HG02623 (cell line): ENCODE measurements around the gene PDZRN3.

Source experiments
- ATAC-seq: cut with Tn5 transposase; IDR thresholded peaks from one replicate; pipeline ENCODE4 v1.9.1; 2021; ENCODE audit warnings: moderate library complexity; ENCODE audit not compliant: unreplicated experiment

PDZRN3 gene

DNA sequence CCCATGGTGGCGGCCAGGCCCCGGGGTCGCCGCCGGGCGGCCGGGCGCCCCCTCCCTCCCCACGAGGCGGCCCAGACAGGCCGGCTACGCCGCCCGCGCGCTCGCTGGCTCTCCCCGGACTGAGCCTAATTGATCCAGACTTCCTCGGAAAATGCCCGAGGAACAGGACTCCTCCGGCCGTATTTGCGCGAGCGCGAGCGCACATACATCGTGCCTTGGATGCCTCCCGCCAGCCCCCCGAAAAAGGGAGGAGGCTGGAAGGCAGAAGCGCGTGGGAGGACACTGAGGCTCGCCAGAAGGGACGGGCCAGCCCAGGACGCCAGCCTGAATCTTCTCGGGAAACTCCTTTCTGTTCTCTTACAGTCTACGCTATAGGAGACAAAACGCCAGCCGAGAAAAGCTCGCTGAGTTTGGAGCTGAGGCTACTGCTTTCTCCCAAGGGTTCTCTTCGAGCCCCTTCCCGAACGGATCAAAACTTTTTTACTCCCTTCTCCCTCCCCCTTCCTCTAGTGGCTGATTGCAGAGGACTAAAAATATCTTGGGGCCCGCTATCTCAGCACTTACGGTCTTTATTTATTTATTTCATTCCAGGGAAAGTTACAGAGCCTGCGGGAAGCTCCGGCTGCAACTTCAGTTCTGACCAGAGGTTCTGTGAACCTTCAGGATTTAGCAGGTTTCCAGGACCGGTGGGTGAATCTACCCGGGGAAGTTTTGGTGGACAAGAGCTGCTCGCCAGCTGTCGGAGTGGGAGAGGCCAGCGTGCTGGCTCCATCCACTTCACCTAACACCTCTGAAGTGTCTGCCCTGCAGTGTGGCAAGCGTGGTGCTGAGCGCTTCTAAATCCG lies at the start of gene PDZRN3:
Gene PDZRN3 (minus strand): TSS at position 121 of the 845 bp plus-strand sequence.
- no peak for ATAC-seq

DNA sequence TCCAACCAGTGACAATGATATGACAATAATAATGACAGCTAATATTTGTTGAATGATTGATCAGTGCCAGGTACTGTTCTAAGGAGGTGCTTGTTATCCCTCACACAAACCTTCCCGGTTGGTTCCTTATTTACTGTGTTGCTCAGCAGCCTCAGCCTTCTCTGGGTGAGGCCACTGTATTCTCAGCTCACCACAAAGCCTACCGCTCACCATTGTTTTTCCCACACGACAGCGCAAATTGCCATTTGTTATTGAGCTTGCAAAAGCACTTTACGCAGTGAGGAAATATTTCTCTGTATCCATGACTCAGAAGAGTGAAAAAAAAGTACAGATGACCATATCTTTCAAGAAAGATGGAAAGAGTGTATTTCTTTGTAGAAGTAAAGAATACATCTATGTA lies 49.5 kb upstream of the PDZRN3 start:
- no peak for ATAC-seq

DNA sequence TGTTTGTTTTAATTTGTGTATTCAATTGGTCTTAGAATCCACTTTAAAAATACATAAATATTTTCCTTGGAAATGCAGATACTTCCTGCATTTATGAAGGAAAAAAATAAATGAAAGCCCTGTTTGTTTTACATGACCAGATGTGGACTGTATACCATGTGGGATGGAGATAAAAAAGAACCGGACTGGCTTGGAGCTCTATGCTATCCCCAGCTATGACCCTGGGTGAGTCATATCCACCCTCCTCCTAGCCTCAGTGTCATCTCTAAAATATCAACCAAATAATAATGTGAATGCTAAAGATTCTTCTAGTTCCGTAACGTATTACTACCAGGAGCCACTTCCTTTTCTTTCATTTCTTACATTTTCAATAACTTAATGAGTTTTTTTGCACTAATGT lies 44.5 kb upstream of the PDZRN3 start:
- no peak for ATAC-seq

DNA sequence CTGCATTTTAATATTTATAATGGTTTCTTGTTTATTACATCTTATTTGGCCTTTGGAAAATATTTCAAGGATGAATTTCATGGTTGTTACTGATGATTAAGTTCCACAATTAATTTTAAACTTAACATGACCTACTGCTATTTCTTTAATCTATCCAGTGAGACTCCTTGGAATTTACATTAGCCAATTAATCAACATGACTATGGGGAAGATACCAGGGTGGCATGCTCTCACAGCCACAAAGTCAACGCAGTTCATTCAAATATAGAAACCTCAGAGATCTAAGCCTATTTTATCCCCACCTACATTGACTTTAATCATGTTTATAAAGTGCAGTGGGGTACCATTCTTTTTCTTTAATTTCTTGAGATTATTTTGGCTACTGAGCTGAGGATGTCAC lies 43.6 kb upstream of the PDZRN3 start:
- no peak for ATAC-seq

DNA sequence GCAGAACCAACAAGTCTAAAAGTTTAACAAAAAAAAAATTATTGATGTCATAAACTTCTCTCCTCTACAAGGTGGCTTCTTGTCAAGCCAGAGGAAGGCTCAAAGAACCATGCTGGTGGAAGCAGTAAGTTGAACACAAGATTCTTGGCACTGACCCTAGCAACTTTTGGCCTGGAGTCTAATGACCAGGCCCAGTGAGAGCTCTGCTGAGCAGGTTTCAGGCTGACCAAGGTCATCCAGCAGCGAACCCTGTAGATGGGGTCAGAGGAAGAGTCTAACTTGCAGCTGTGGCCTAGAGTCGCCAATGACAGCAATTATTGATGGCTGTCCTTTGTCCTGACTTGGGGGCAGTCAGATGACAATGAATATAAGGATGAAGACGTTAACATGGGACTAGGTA lies 43.1 kb upstream of the PDZRN3 start:
- no peak for ATAC-seq

DNA sequence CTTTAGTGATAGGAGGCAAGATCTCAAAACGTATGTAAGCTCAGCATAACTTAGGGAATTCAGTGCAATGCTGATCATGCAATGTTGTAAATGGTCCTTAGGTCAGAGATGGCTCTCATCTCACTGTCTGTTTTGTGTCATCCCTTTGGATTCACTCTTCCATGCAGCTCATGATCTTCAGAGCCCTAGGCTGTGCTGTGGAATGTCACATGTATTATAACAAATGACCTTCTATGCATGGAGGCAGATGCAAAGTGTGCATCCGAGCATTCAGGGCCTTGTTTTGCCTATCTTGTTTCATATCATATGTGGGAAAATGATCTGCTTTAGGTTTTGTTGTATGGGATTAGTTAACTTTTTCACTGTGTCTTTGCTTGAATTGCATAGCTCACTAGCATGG lies 40.5 kb upstream of the PDZRN3 start:
- ATAC-seq = no peak

DNA sequence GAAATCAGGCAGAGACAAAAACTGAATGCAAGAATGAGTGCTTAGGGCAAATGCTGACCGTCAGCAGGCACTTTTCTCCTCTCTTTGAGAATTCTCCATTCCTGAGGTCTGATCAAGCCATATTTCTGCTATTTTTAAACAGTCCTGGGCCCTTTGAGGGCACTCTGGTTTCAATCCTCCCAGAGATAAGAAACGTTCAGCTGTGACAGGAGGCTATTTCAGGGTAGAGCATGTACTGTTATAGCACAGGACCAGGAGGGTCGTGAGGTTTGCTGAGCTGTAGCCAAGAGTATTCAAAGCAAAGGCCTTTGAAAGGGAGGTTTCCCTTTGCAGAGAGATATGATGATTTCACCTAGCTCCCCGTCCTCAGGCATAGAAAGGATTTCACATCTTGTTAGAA lies 39.6 kb upstream of the PDZRN3 start:
- ATAC-seq = no peak

DNA sequence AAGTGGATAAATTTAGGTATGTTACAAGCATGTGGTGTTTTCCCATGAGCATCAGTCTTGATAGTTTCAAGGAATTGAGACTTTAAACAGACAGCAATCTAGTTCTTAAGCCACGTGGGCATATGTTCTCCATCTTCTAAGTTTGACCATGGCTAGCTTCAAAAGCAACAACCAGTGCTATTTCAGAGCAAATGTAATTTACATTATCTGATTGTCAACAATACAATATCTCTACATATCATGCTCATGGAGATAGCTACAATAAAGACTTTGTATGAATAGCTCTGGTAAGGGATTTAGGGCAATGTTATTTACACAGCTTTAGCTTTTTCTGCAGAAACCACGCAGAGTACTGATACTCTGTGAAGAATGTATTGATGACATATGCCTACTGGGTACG lies 38.8 kb upstream of the PDZRN3 start:
- no peak for ATAC-seq

DNA sequence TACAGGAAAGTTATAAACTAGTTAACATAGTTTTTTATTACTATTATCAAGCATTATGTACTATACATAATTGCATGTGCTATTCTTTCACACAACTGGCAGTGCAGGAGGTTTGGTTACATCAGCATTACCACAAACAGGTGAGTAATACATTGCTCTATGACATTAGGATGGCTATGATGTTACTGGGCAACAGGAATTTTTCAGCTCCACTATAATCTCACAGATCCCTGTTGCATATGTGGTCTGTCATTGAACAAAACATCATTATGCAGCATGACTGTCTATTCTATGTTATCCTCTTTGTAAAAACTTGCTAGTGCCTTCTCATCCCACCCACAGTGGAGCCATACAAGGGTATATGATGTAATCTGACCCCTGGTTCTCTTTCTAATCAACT lies 36.5 kb upstream of the PDZRN3 start:
- no peak for ATAC-seq

DNA sequence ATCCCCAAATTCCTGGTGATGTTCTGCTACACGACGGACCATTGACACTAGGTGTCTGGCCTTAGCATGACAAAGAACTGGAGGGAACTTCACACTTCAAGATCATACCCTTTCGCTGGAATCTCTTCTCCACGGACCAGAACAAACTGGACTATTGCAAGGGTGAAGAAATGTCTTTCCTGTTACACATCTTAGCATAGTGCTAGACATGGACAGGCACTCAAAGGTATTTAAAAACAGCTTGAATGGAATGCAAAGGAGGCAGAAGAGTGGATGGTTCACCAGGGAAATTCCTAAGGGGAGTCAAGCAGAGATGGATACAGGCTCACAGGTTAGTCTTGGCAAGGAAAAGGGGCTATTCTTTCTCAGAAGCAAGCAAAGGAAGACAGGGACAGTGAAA lies 33.5 kb upstream of the PDZRN3 start:
- ATAC-seq = no peak

DNA sequence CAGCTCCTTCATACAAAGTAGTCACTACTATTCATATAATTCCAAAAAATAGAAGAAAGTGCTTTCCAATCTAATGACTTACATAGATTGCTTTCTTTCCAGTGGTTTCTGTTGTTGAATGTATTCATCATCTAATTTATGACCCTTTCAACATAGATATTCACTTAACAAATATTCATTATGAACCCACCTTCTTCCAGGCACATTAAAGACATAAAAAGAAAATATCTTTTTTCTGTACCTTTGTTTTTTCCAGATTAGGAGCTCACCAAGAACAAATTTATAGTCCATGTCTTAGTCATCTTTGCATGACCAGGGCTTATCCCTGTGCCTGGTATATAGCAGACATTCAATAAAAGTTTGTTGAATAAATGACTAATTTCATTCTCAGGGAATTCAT lies 32.4 kb upstream of the PDZRN3 start:
- ATAC-seq = no peak

DNA sequence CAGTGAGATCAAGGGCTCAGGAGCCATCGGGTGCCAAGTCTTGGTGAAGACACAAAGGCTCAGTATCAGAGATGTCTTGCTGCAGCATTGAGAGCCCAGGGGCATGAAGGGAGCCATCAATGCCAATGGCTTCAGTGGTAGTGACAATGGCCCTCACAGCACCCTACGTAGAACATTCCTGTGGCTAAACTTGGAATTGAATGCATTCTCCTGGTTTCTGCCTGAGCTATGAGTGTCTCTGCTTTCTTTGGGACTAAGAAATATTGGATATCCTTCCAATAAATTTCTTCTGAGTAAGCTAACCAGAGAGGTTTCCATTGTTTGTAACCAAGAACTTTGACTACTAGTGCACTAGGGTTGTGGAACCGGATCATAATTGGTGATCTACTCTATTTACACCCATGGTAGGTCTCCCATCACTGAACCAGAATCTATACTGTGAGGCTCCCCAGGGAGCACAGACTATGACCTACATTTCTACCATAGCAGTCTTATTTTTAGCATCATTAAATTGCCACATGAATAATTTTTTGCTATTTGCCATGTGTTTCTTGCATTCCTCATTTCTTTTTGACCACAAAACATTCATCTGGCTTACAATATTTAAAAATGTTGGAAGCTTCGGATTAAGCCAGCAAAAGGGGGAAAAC lies 31.6 kb upstream of the PDZRN3 start:
- ATAC-seq = no peak

DNA sequence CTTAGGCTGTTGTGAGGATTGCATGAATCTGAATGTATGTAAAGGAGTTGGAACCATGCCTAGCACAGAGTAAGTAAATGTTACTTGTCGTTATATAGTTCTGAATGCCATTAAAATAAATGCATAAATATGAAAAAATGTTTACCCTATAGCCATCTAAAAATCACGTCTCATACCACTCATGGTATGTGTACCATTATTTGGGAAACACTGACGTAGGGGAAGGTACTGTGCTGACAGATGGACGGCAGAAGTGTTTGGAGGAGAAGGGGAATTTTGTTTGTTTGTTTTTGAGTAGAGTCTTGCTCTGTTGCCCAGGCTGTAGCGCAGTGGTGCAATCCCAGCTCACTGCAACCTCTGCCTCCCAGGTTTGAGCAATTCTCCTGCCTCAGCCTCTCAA lies 30.5 kb upstream of the PDZRN3 start:
- no peak for ATAC-seq

DNA sequence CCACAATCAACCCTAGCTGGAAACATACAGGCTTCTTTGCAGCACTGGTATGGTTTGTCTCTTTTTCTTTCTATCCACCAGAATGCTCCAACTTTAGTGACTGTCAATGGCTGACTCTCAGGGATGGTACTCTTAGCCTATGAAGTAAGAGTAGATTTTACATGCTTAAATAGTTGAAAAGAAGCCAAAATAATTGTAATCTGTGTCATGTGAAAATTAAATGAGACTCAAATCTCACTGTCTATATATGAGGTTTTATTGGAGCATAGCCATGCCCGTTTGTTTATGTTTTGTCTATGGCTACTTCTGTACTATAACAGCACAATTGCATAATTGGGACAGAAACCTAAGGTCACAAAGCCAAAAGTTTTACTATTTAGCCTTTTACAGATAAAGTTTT lies 29.1 kb upstream of the PDZRN3 start:
- ATAC-seq = no peak

DNA sequence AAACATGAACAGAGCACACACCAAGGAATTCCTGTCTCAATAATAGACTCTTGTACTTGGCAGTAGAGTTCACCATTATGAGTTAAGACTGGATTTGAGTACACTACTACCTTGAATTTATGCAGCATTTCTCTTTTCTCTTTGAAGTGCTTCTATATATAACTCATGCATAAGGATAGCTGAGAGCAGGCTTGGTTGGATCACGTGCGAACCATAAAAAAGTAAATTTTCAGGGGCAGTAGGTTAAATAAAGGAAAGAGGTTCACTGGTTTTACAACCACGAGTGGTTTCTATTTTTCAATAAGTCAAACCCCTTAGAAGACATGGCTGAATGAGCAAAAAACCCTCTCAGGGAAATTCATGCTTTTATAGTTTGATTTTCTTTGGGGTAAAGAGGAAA lies 28.6 kb upstream of the PDZRN3 start:
- ATAC-seq = no peak

DNA sequence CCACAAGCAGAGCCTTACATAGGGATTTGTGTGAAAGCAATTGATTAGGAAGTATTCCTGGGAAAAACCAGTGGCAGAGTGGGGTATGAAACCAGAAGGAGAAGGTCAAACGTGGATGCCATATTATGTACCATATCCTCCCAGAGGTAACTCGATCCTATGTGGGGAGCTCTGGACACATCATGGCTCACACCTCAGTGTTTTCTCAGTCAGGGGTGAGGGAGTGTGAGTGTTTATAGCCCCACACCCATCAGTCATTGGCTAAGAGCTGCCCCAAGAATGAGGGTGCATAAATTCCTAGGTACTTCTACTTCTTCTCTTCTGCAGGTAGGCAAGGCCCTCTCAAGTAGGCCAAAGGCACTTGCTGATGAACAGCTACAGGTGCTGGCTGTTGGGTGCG lies 28.2 kb upstream of the PDZRN3 start:
- ATAC-seq = no peak

DNA sequence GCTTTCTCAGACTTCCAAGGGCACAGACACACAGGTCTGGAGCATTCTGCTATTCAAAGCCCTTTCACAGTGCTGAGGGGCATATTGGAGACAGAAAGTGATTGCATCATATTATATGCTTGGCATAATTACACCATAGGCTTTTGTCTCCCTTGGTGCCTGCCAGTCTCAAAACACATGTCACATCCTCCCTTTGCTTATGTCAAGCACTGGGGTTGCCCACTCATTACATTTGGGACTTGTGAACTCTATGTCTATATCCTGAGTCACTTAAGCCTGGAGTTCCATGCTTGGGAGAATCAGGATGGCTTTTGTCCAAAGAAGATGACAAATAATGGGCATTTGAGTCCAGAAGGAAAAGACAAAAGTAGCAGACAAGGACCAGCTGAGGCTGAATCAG lies 12.3 kb upstream of the PDZRN3 start:
- no peak for ATAC-seq

DNA sequence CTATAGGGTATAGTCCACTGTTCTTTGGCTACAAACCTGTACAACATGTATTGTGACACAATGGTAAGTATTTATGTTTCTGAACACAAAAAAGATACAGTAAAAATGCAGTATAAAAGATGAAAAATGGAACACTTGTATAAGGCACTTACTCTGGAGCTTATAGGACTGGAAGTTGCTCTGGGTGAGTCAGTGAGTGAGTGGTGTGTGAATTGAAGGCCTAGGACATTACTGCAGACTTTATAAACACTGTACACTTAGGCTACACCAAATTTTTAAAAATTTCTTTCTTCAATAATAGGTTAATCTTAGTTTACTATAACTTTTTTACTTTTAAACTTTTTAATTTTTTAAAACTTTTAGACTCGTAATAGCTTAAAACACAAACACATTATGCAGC lies 10.5 kb upstream of the PDZRN3 start:
- no peak for ATAC-seq

DNA sequence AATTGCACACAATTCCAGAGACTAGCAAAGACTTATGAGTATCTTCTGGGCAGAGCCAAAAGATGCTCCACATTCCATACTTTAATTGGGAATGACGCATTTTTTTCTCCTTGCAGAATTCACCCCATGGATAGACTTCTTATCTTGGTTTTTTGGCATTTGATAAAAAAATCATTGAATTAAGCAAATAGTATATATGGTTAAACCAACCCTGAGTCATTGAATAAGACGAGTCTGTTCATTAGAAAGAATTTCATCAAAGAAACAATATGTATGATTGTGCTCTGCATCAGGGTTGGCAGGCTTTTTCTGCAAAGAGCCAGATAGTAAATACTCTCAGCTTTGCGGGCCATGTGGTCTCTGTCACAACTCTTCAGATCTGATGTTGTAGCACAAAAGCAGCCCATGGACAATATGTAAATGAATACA lies 9.2 kb upstream of the PDZRN3 start:
- ATAC-seq = no peak

DNA sequence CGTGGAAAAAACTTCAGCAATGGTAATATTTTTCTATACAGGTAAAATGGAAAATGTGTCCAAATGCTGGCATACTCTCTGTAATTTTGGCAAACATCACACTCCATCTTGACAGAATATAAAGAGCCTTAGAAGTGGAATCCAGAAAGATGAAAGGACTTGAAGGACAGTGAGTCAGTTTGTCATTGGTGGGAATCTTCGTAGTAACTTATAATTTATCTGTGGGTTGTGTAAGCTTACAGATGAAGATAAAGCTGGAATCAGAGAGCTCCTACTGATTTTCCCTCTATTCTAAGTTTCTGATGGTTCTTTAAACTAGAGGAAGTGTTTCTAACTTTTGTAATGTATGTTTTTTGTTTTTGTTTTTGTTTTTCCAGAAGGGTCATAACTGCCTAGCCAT lies 8.7 kb upstream of the PDZRN3 start:
- no peak for ATAC-seq

DNA sequence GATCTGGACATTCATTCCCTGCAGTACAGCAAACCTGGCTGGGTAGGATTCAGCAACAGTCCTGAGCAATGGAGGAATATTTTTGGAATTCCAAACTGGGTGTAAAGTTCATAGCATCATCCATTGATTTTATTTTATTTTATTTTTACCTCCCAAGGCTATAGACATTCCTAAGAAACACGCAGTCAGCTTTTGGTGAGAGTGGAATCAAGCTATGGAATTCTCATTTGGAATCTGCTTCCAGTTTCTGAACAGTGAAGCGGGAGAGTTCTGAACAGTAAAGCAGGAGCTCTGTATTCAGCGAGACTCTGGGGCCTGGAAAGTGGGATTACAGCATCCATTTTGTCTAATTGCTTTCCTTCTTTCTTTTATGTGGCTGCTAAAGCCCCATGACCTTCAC lies 1.4 kb upstream of the PDZRN3 start:
- ATAC-seq = no peak

DNA sequence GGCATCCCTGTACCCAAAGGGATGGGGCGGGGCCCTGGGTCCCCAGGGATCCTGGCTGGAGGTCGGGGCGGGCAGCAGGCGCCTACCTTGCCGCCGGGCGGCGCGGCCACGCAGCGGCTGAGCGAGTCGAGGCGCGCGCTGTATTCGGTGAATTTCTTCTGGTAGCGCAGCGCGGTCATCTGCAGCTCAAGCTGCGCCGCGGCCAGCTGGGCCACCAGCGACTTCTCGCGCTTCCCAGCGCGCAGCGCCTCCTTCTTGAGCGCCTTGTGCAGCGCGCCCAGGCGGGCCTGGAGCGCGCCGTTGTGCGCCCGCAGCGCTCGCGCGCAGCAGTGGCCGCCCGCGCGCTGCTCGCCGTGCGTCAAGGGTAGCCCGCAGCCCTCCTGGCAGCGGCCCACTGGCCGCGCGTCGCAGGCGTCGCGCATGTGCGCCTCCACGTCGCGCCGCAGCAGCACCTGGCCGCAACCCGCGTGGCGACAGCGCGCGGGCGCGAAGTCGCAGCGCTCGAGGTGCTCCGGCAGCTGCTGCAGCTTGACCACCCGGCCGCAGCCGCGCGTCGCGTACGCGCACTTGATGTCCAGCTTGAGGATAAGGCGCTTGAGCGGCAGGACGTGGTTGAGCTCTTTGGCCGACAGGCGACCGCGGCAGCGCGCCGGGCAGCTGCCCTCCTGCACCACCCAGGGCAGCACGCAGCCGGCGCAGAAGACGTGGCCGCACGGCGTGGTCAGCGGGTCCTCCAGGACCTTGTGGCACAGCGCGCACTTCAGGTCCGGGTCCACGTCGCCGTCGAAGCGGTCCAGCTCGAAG lies 522 bp downstream of the PDZRN3 start:
- no peak for ATAC-seq
